AG04450 (cell line): Measurements from ENCODE around the gene HOXB7. TPM values are rescaled to one million over a fixed set of nuclear protein-coding genes. Genes with fewer than 3 reads are reported as not detected.

ENCODE experiments used
- CTCF ChIA-PET: fragments of 300-600, 350-600 bp; formaldehyde crosslinking; extraction: SDS; loops from one replicate; lab custom pipeline; 2022; ENCODE audit warnings: antibody characterized with exemption, inconsistent platforms; lab: Charles Lee
- POLR2A ChIA-PET: fragments of 350-600 bp; formaldehyde crosslinking; extraction: SDS; loops from one replicate; lab custom pipeline; 2021; ENCODE audit warnings: antibody characterized with exemption, inconsistent platforms; lab: Yijun Ruan, JAX
- DNase-seq: peaks from one replicate; pipeline ENCODE4 v3.0.0-alpha.2; 2011; ENCODE audit warnings: low read depth, low spot score
- H3K27ac ChIP-seq: one replicate; pipeline ENCODE4 v1.5.1; 2012; ENCODE audit warnings: low read depth, low read length, control low read depth
- H3K27me3 ChIP-seq: one replicate; pipeline ENCODE4 v1.6.0; 2012; ENCODE audit warnings: low read length; ENCODE audit not compliant: control insufficient read depth, insufficient read depth
- H3K4me3 ChIP-seq: 2 replicates; pipeline ENCODE4 v1.5.1; 2011; ENCODE audit warnings: mild to moderate bottlenecking, low read depth, low read length, control low read depth
- H3K9me3 ChIP-seq: 2 replicates; pipeline ENCODE4 v1.5.1; 2012; ENCODE audit warnings: low read length; ENCODE audit not compliant: control insufficient read depth, insufficient read depth
- polyA plus RNA-seq: library from polyadenylated mRNA; depleted of rRNA; stranded (reverse); fragments of >200 nt; gene quantifications from 2 replicates; pipeline ENCODE4 v1.2.3, GENCODE V29; 2011
- TF ChIP-seq, protein P1 (sequence below): IDR thresholded peaks from 2 replicates; pipeline ENCODE4 v1.5.1; 2011; ENCODE audit warnings: low read depth, low read length, control low read depth, inconsistent platforms

HOXB7 gene
- polyA plus RNA-seq, 1 experiment = 11.3 TPM

DNA sequence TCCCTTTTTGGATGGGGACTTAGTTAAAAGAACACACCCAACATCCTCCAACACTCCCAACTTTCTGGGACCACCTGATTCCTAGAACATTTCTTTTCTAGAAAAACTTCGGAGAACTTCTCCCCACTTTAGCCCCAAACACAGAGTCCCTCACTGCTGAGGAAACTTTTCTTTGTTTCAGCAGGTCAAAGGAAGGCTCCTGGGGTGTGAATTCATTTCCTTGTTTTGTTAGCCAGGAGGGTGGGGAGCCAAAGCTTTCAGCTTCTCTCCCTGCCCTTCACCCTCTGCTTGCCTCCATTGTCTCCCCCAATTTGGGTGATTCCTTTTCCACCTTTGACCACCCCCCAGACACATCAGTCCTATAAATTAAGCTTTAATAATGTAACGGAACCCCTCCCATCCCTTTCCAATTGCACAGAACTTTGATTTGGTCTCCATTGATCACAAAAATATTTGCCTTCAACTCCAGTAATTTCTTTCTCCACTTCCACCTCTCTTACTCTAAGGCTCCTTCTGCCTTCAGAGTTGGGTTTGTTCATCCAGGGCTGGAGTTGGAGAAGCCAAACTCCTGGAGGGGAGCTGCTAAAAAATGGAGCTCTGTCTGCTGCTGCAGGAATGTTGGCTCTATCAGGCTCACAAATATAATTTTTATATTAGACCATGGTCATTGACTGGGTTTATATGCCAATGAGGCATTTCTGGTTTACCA is 43.0 kb downstream of the HOXB7 start:
- H3K4me3 ChIP-seq = peak overlapping the region; percentile 90
- H3K9me3 ChIP-seq = no peaks in the 10 kb centered on the region
- H3K27ac ChIP-seq = peak overlapping the region; percentile 83
- DNase-seq = no peak
- H3K27me3 ChIP-seq = no peaks in the 10 kb centered on the region
- TF ChIP-seq, protein P1, sequence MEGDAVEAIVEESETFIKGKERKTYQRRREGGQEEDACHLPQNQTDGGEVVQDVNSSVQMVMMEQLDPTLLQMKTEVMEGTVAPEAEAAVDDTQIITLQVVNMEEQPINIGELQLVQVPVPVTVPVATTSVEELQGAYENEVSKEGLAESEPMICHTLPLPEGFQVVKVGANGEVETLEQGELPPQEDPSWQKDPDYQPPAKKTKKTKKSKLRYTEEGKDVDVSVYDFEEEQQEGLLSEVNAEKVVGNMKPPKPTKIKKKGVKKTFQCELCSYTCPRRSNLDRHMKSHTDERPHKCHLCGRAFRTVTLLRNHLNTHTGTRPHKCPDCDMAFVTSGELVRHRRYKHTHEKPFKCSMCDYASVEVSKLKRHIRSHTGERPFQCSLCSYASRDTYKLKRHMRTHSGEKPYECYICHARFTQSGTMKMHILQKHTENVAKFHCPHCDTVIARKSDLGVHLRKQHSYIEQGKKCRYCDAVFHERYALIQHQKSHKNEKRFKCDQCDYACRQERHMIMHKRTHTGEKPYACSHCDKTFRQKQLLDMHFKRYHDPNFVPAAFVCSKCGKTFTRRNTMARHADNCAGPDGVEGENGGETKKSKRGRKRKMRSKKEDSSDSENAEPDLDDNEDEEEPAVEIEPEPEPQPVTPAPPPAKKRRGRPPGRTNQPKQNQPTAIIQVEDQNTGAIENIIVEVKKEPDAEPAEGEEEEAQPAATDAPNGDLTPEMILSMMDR = no peak
- ChIA-PET POLR2A (interaction anchor here (0.8 to 4.5 kb wide), 5 partner anchors 8 to 20 kb away, joined by 3 to 40 read pairs (median 6); partner anchors contain the start of gene HOXB4), CTCF (interaction anchor here (0.6 to 3.3 kb wide), 6 partner anchors 16 to 232 kb away, joined by 3 to 13 read pairs (median 4); partner anchors contain the start of gene HOXB5)

DNA sequence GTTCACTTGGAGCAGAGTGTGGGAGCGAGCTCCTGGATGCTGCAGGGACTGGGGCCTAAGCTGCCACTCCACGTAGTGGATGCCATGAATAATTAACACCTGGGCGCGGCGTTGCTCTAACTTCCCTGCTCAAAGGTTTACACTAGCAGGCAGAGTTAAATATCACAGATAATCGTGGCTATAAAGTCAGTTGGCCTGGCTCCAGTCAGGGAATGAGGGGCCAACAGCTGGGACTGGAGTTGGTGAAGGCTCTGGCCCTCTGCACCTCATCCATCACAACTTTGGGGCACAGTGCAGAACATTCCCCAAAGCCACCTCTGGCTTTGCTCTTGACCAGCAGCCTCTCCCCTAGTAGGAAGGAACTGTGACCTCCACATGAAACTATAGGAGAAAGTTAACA is 43.6 kb downstream of the HOXB7 start:
- Histone ChIP-seq H3K27me3 (no peaks in the 10 kb centered on the region), H3K9me3 (no peaks in the 10 kb centered on the region), H3K4me3 (peak overlapping the region; percentile 90; the same call in 1 of the 2 replicates), H3K27ac (peak overlapping the region; percentile 83)
- ChIA-PET CTCF (interaction anchor here (0.6 to 3.3 kb wide), 6 partner anchors 16 to 231 kb away, joined by 3 to 13 read pairs (median 4); partner anchors contain the start of gene HOXB5), POLR2A (interaction anchor here (1.0 to 4.5 kb wide), 3 partner anchors 9 to 15 kb away, joined by 3 to 40 read pairs (median 3); no protein-coding TSS in a partner anchor)
- no peak for DNase-seq
- TF ChIP-seq, protein P1 = no peak

DNA sequence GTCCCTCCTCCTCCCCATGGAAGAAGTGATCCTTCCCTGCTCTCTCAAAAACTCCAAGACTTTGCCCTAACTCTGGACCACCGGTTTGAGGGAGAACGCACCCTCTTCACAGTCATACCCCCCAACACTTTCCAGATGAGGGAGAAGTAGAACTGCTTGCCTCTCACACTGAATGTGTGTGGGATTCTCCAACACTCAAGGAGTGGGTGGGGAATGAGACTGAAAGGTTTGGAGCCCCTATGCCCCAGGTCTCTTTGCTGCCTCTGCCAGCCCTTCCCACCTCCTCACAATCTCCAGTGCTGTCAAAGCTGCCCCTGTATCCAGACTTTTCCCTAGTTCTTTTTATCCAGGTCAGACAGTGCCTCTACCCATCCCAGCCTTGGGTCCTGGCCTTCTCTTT is 44.1 kb downstream of the HOXB7 start:
- DNase-seq = no peak
- Histone ChIP-seq H3K27me3 (no peaks in the 10 kb centered on the region), H3K4me3 (peak overlapping the region; percentile 20), H3K9me3 (no peaks in the 10 kb centered on the region), H3K27ac (peak overlapping the region; percentile 83)
- ChIA-PET CTCF (interaction anchor here (0.6 to 3.3 kb wide), 4 partner anchors 80 to 433 kb away, joined by 3 to 13 read pairs (median 4); no protein-coding TSS in a partner anchor), POLR2A (interaction anchor here (0.8 to 1.6 kb wide), 3 partner anchors 11 to 24 kb away, joined by 3 to 12 read pairs (median 3); no protein-coding TSS in a partner anchor)
- TF ChIP-seq, protein P1 = no peak

DNA sequence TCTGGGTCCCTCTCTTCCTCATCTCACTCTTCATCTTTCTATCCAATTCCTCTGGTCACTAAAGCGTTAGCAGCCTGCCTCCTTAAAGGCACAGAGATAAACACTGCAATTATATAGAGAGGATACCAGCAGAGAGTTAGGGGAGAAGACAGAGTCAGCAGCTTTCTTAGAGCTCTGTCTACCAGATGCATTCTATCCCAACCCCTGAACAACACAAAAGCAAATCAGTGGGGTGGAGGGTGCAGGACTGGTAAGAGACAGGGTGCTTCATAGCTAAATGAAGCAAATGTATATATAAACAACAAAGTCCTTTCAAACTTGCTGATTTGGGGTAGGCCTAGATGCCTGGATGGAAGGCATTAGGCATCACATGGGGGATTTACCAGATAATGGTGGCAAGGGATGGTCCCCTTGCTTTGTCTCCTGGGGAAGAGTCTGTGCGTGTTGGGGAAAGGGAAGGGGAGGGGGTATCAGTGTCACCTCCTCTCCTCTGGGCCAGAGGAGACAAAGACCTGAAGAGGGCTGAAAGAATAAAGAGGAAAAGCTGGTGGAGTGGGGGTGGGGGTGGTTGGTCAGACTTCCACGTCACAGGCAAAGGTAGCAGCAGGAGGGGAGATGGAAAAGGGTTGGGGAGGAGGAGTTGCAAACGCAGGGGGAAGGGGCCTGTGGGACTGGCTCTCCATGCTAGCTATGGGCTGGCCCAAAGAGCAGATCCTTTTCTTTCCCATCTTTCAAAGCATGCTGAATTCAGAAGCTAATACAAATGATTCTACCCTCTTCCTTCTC is 44.7 kb downstream of the HOXB7 start:
- Histone ChIP-seq H3K4me3 (peak overlapping the region; percentile 65), H3K27me3 (no peaks in the 10 kb centered on the region), H3K27ac (peak overlapping the region; percentile 83), H3K9me3 (no peaks in the 10 kb centered on the region)
- POLR2A ChIA-PET = interaction anchor here (0.8 to 1.6 kb wide), 4 partner anchors 10 to 25 kb away, joined by 3 to 12 read pairs (median 4); no protein-coding TSS in a partner anchor
- CTCF ChIA-PET = interaction anchor here (0.6 to 1.9 kb wide), 3 partner anchors 215 to 433 kb away, joined by 3 to 5 read pairs (median 5); no protein-coding TSS in a partner anchor
- TF ChIP-seq, protein P1 = no peak
- no peak for DNase-seq
